Measurements from ENCODE around the gene FARP1.

The FARP1 gene

GRCh38 chr13:98216711-98217285 is 73.9 kb downstream of the FARP1 start:
- Histone ChIP-seq H3K9ac (ENCODE audit: insufficient read length) (peak overlapping the region; percentile 37), H3K9me3 (ENCODE audit: low read depth, low read length) (no peaks in the 10 kb centered on the region), H3K4me3 (peak overlapping the region; percentile 41), H3K36me3 (ENCODE audit: insufficient read depth, low read length) (peaks cover 5% of the 10 kb centered on the region; the same call in 1 of the 2 replicates), H3K27ac (peak overlapping the region; percentile 76)
- TF ChIP-seq EZH2 (IDR thresholded peaks at IDR 0.05): no peak
- no peak for TF ChIP-seq POLR2AphosphoS5 (IDR thresholded peaks at IDR 0.05; ENCODE audit: borderline replicate concordance, low read depth, low read length)
- no peak for DNase-seq (ENCODE audit: low read depth, low spot score)

DNA sequence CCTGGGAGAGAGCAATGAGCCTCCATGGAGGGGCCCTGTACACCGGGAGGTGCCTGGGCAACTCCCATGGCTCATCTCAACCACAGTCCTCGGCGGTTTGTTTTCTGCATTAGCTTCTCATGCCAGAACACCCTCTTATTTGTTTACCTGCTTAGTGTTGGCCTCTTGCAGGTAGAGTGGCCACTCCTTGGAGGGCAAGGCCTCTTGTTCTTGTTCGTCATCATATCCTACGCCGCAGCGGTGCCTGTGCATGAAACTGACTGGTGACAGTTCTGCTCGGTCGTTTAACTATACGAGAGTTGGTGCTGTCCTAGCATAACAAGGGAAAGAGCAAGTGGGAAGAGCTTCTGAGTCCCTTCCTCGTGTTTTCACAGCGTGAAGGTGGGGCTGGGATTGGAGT is 74.7 kb downstream of the FARP1 start:
- Histone ChIP-seq H3K36me3 (ENCODE audit: insufficient read depth, low read length) (peaks cover 5% of the 10 kb centered on the region; the same call in 1 of the 2 replicates), H3K4me3 (no peak overlapping the region), H3K9me3 (ENCODE audit: low read depth, low read length) (no peaks in the 10 kb centered on the region), H3K27ac (no peak overlapping the region; the same call in 1 of the 2 replicates), H3K9ac (ENCODE audit: insufficient read length) (no peak overlapping the region)
- DNase-seq (ENCODE audit: low read depth, low spot score): no peak
- TF ChIP-seq POLR2AphosphoS5 (IDR thresholded peaks at IDR 0.05; ENCODE audit: borderline replicate concordance, low read depth, low read length): no peak
- no peak for TF ChIP-seq FOXP2 (optimal IDR thresholded peaks at IDR 0.05; ENCODE audit: control extremely low read depth, extremely low read length, insufficient read depth)
- TF ChIP-seq EZH2 (IDR thresholded peaks at IDR 0.05): no peak

GRCh38 chr13:98219685-98220084 is 76.8 kb downstream of the FARP1 start:
- Histone ChIP-seq H3K27ac (no peak overlapping the region), H3K9ac (ENCODE audit: insufficient read length) (no peak overlapping the region), H3K9me3 (ENCODE audit: low read depth, low read length) (no peaks in the 10 kb centered on the region), H3K36me3 (ENCODE audit: insufficient read depth, low read length) (peaks cover 5% of the 10 kb centered on the region; the same call in 1 of the 2 replicates), H3K4me3 (no peak overlapping the region)
- no peak for DNase-seq (ENCODE audit: low read depth, low spot score)
- TF ChIP-seq FOXP2 (optimal IDR thresholded peaks at IDR 0.05; ENCODE audit: control extremely low read depth, extremely low read length, insufficient read depth) (no peak), EZH2 (IDR thresholded peaks at IDR 0.05) (no peak), POLR2AphosphoS5 (IDR thresholded peaks at IDR 0.05; ENCODE audit: borderline replicate concordance, low read depth, low read length) (no peak)

DNA sequence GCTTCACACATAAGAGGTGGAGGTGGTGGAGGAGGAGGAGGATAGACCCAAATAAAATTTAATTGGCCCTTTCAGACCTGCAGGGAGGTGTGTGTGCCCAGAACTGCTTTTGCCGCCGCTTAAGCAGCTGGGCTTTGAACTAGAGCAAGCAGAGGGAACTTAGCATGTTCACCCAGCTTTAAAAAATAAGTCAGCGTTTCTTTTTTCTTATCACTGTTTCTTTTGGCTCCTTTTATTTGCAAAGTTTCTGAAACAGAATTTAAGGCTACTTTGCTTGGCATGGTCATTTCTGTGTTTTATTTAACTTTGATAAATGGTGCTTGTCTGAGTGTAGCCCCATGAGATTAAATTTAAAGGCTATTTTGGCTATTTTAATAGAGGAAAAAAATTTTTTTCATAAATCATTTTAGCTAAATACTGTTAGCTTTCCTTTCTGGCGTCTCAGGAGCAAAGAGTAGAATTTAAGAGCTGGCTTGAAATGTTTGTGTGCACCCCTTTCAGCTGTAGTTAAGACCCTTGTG is 77.4 kb downstream of the FARP1 start:
- peaks cover 5% of the 10 kb centered on the region; the same call in 1 of the 2 replicates for H3K36me3 ChIP-seq (ENCODE audit: insufficient read depth, low read length)

GRCh38 chr13:98221234-98221633 is 78.3 kb downstream of the FARP1 start:
- Histone ChIP-seq H3K4me3 (no peak overlapping the region), H3K9ac (ENCODE audit: insufficient read length) (no peak overlapping the region), H3K36me3 (ENCODE audit: insufficient read depth, low read length) (peaks cover 11% of the 10 kb centered on the region; the same call in 1 of the 2 replicates), H3K27ac (peak overlapping the region; percentile 44), H3K9me3 (ENCODE audit: low read depth, low read length) (no peaks in the 10 kb centered on the region)
- no peak for TF ChIP-seq POLR2AphosphoS5 (IDR thresholded peaks at IDR 0.05; ENCODE audit: borderline replicate concordance, low read depth, low read length)
- no peak for TF ChIP-seq EZH2 (IDR thresholded peaks at IDR 0.05)
- TF ChIP-seq FOXP2 (optimal IDR thresholded peaks at IDR 0.05; ENCODE audit: control extremely low read depth, extremely low read length, insufficient read depth): no peak
- no peak for DNase-seq (ENCODE audit: low read depth, low spot score)

More for the DNA sequence above, 77.4 kb downstream of the FARP1 start:
- DNase-seq (ENCODE audit: low read depth, low spot score): no peak
- no peak for TF ChIP-seq EZH2 (IDR thresholded peaks at IDR 0.05)
- TF ChIP-seq FOXP2 (optimal IDR thresholded peaks at IDR 0.05; ENCODE audit: control extremely low read depth, extremely low read length, insufficient read depth): no peak
- no peak for TF ChIP-seq POLR2AphosphoS5 (IDR thresholded peaks at IDR 0.05; ENCODE audit: borderline replicate concordance, low read depth, low read length)
- Histone ChIP-seq H3K9me3 (ENCODE audit: low read depth, low read length) (no peaks in the 10 kb centered on the region), H3K27ac (0 out of 2 replicates have a peak overlapping the region, but pooled peaks have one; percentile 1), H3K9ac (ENCODE audit: insufficient read length) (no peak overlapping the region), H3K4me3 (no peak overlapping the region)

DNA sequence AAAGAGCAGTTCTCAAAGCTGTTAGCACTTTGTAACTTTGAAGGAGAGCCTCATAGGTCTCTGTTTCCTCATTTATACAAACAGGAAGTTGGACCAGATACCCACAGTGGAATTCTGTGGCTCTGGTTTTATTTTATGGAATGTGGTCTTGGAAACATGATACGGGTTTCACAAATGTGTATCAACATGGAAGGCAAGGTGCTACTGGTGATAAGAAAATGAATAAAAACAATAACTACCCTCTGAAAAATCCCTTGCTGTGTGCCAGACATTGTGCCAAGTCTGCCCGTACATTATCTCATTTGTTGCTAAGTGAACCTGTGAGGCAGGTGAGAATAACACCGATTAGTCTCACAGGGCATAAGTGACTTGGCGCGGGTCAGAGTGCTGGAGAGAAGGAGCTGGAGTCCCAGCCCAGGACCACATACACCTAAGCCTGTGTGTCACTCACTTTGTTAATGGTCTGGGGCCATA is 79.2 kb downstream of the FARP1 start:
- Histone ChIP-seq H3K36me3 (ENCODE audit: insufficient read depth, low read length) (peaks cover 16% of the 10 kb centered on the region; the same call in 1 of the 2 replicates), H3K9ac (ENCODE audit: insufficient read length) (no peak overlapping the region), H3K27ac (peak overlapping the region; percentile 44; the same call in 1 of the 2 replicates), H3K4me3 (no peak overlapping the region), H3K9me3 (ENCODE audit: low read depth, low read length) (no peaks in the 10 kb centered on the region)
- DNase-seq (ENCODE audit: low read depth, low spot score): no peak
- no peak for TF ChIP-seq EZH2 (IDR thresholded peaks at IDR 0.05)
- TF ChIP-seq FOXP2 (optimal IDR thresholded peaks at IDR 0.05; ENCODE audit: control extremely low read depth, extremely low read length, insufficient read depth): no peak
- no peak for TF ChIP-seq POLR2AphosphoS5 (IDR thresholded peaks at IDR 0.05; ENCODE audit: borderline replicate concordance, low read depth, low read length)

DNA sequence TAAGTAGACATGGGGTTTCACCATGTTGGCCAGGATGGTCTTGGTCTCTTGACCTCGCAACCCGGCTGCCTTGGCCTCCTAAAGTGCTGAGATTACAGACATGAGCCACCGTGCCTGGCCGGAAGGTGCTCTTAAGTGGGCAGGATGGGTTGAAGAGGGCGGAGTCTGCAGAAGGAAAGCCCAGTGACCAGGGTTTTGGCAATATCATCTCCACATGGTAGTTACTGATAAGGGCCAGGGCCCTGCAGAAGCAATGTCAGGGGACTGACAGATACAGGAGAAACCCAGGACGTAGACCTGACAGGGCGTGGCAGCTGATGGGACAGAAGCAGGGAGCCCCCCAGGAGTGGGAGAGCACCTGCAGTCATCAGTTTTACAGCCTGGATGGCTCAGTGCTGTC is 79.9 kb downstream of the FARP1 start:
- TF ChIP-seq FOXP2 (optimal IDR thresholded peaks at IDR 0.05; ENCODE audit: control extremely low read depth, extremely low read length, insufficient read depth) (no peak), EZH2 (IDR thresholded peaks at IDR 0.05) (no peak), POLR2AphosphoS5 (IDR thresholded peaks at IDR 0.05; ENCODE audit: borderline replicate concordance, low read depth, low read length) (no peak)
- Histone ChIP-seq H3K9me3 (ENCODE audit: low read depth, low read length) (no peaks in the 10 kb centered on the region), H3K9ac (ENCODE audit: insufficient read length) (no peak overlapping the region), H3K4me3 (no peak overlapping the region), H3K36me3 (ENCODE audit: insufficient read depth, low read length) (peaks cover 19% of the 10 kb centered on the region; the same call in 1 of the 2 replicates), H3K27ac (no peak overlapping the region)
- DNase-seq (ENCODE audit: low read depth, low spot score): no peak

DNA sequence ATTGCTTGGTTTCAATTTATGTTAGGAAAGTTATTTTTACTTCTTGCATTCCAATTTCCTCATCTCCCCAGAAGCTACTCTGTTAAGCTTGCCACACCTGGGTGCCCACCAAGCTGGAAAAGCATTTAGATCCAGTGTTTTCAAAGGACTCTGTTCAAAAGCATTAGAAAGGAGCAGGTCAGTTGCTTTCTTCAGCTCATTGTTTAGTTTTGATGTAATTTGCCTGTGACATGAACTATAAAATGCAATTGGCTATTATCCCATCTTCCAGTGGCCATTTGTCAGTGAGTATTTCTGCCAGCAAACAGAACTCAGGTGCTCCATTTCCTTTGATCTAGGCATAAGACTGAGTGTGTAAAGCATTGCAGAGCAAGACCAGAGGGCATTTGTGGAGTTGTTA is 80.8 kb downstream of the FARP1 start:
- DNase-seq (ENCODE audit: low read depth, low spot score): no peak
- H3K27ac ChIP-seq: no peak overlapping the region
- H3K9ac ChIP-seq (ENCODE audit: insufficient read length): no peak overlapping the region
- TF ChIP-seq POLR2AphosphoS5 (IDR thresholded peaks at IDR 0.05; ENCODE audit: borderline replicate concordance, low read depth, low read length): no peak
- TF ChIP-seq EZH2 (IDR thresholded peaks at IDR 0.05): no peak
- TF ChIP-seq FOXP2 (optimal IDR thresholded peaks at IDR 0.05; ENCODE audit: control extremely low read depth, extremely low read length, insufficient read depth): no peak
- H3K4me3 ChIP-seq: no peak overlapping the region
- no peaks in the 10 kb centered on the region for H3K9me3 ChIP-seq (ENCODE audit: low read depth, low read length)
- peaks cover 19% of the 10 kb centered on the region; the same call in 1 of the 2 replicates for H3K36me3 ChIP-seq (ENCODE audit: insufficient read depth, low read length)

All from SK-N-MC (cell line).